HG03432 (cell line): ENCODE data around the gene FTO.

Experiments
- ATAC-seq: cut with Tn5 transposase; IDR thresholded peaks from one replicate; pipeline ENCODE4 v1.9.1; 2021; ENCODE audit warnings: mild to moderate bottlenecking, moderate library complexity; ENCODE audit not compliant: unreplicated experiment

Gene FTO

DNA sequence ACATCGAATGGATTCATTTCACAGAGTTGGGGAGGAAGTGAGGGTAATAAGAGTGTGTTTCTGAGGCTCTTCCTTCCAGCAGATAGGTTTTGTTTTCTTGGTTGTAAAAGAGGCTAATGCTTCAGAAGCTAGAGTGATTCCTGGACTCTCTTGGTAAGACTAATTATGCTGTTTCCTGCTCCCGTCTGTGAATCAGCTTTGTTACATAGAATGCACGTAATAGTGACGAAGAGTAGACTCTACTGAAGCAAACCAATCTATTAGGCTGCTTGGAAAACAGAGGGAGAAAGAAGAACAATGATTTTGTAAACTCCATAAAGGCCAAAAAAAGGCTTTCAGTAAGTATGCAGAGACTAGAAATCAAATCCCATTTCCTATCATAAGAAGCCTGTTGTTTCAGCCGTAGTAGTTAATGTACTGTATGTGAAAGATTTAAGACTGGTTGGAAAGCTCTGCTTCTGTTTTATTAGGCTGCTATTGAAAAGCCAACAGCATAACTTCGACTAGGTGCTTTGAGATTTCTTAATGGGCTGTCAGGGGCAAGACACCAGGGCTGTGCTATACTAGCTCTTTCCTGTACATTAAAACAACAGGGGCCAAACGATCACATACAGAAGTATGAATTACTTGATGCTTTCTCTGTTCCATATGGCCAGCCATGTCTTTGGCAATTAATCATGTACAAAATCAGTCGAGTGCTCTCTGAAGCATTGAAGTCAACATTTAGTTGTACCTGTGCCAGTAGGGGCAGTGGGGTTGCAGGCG is 219.0 kb downstream of the FTO start:
- ATAC-seq, result no peak

DNA sequence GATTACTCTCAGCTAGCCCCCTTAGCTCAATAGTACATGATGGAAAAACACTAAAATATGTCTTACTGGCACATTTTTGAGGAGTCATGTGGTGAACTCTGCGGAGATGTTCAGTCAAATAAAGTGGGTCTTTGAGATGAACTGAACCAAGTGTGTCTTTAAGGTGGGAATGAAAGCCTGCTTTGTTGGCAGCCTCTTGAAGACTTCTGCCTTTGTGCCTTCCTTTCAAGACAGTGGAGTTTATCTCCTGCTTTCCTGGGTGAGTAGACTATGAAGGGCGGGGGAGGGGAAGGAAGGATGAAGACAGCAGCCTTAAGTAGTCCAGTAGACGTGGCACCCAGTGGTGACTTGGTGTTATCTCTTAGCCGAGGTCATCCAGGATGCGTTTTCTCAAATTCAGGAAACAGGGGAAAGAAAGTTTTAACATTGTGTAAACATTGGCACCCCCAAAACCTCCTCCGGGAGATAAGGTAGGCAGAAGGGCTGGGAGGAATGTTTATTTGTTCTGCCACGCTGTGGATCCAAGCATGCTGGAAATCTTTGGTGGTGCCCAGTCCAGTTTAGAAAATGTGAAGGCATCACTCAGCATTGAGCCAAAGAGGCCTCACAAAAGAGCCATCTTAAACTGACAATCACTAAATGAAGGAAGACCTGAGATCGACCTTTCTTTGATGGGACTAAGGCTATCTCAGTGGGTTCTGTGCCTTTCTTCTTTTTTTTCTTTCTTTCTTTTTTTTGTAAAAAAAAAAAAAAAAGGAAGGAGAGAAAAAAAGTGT is 220.6 kb downstream of the FTO start:
- ATAC-seq, result no peak

DNA sequence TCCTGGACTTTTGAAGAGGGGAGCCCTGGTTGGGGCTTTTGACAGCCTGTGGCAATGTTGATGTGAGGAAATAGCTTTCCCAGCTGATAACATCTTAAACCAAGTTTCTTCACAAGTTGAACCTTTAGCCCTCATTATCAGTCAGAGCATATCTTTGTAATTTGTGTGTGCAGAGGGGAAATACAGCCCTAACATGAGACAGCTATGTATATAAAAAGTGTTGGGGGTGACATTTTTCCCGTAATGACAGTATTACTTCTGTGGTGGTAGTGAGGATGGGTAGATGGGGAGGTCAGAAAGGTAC is 221.1 kb downstream of the FTO start:
- no peak for ATAC-seq

DNA sequence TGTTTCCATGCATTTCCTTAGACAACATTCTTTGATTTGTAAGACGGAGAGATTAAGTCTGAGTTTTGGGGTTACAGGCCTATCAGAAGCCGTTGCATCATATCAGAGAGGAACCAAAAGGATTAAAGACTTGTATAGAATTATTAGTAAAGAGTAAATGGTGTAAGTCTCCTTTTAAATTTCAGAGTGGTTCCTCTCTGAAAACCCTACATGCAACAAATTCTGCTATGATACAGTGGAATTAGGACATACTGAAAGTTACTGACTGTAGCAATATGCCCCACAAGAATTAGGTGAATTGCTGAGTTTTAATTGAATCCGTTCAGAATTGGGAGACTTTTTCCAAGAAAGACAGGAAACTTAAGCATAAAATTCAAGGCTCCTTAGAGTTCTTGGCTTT is 221.6 kb downstream of the FTO start:
- no peak for ATAC-seq

DNA sequence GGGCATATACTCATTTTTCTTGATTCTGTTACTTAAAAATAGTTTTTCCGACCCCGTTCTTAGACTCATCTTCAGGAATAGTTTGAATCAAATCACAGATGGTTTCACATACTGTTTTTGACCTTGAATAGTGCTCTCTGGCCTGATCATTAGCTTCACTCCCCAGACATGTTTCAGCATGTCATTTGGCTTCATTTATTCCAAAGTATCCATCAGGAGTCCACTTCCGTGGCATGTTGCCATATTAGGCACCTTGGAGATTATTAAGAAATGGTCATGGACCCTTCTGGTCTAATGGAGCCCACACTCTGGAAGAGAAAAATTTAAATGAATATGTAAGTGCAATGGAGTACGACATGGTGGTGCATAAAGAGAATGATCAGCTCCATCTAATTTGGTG is 222.3 kb downstream of the FTO start:
- ATAC-seq, result no peak

DNA sequence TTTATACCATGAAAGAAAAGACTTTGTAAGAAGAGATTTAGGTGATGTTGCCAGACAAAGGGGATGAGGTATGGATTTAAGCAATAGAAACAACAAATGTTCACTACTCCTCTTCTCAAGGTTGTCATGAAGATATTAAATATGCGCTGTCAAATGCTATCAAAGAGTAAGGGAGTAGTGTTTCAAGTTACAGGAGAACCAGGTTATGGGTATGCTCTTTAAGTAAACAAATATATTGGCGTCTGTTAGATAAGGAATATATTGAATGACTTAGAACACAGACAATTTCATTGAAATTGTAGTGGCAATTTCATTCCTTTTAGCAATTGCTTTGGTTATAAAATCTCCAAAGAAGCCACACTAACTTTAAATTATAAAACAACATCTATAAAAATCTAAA is 229.0 kb downstream of the FTO start:
- ATAC-seq, result no peak

DNA sequence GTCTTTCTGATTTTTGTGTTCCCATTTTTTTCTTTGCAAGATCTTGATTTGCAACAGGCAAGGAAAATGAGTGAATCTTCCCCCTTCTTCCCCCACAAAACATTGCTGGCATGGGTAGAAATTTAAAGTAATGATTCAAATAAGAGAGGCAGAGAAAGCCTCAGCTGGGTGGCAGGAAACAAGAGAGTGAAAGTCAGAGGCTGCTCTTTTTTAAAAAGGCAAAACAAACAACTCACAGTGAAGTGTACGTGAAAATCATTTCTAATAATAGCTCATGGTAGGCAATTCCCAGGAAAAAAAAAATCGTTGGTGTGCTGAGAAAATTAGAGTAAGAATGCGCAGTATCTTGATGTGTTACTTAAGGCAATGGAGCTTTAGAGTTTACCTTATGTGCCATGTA is 229.5 kb downstream of the FTO start:
- ATAC-seq, result no peak

DNA sequence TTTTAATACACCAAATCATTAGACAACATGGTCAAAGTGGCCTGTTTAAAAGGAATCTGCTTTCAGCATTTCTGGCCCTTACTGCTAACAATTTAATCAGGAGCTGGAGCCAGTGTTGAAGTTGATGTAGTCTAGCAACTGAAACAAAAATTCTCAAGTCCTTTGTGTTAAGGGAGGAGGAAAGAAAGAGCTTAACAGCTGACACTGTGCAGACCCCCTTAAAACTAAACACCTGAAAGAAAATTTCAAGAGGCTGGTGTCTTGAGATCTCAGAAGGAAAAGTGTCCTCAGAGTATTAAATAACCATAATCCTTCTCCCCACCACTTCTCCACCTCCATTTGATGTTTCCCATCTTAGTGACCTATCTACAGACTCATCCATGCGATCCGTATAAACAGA is 232.1 kb downstream of the FTO start:
- ATAC-seq, result no peak

DNA sequence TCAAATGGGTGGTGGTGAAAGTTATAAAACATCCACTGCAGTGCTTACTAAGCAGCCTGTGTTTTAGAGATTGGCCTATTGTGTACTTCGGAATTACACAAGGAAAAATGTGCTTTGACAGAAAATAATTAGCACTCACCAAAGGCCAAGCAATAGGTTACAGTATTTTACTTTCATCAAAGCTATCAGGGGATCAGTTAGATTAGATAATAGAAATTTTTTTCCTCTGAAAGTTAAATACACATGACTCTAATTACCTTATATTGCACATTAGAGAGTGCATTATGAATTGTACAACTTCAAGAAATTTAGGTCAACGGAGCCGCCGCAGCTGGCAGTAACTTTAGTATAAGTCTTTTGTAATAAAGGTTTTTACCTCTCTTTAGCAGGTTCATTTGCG is 232.6 kb downstream of the FTO start:
- ATAC-seq, result no peak

DNA sequence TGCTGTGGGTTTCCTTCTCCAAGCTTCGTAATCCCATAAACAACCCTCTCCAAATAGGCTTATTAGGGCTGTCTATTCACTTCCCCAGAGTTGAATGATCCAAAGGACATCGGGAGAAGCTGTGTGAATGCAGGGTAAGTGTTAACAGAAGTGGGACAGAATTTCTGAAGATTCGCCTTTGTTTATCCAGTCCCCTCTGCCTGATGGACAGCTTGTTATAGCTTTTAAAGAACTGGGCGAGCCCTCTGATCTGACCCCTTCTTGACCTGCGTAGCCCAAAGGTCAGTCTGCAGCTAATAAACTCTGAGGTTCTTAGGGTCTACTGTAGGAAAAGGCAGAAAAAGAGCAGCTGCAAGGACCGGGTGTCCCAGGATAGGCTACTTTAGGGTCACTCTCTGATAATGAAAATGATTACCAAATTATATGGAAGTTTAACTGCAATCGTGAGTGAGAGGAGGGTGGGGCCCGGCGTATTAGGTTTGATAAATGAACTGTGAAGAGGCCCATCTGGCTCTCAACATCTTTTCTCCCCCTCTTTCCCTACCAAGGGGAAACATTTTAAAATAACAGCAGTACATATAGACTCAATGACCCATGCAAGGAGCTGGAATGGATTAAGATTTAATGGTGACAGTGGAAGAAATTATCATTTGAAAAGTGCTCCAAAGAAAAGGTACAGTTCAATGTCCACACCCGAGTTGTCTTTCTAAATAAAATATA is 233.4 kb downstream of the FTO start:
- ATAC-seq, result no peak

DNA sequence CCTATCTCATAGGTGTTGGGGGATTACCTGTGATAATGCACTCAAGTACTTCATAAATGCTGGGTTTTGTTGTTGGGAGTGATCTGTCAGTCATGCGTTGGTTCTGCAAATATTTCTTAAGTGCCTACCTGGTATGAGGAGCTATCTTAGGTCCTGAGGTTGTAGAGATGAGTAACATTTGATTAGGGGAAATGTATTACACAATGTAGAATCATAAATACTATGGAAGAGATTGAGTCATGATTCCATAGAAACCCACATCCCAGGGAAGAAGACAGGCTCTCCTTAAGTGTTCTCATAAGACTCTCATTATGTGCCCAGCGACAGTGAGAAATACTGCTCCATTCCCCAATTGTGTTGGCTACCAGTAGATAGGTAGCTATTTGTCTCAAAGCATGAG is 240.1 kb downstream of the FTO start:
- no peak for ATAC-seq

DNA sequence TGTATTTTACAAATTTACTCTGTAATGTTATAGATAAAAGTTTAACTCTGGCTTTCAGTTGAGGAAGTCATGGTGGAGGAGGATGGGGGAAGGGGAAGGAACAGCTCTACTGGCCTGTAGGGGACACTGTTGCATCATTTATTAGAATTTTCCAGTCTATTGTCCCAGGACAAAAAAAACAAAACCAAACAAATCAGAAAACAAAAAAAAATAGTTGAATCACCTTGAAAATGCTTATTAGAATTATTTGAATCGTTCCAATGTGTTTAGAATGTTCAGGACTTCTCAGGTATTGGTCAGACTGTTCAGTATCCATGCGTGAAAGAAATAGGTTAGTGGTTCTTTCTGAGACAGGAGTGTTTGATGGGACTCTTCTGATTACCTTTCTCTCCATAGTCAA is 242.0 kb downstream of the FTO start:
- ATAC-seq, result no peak

DNA sequence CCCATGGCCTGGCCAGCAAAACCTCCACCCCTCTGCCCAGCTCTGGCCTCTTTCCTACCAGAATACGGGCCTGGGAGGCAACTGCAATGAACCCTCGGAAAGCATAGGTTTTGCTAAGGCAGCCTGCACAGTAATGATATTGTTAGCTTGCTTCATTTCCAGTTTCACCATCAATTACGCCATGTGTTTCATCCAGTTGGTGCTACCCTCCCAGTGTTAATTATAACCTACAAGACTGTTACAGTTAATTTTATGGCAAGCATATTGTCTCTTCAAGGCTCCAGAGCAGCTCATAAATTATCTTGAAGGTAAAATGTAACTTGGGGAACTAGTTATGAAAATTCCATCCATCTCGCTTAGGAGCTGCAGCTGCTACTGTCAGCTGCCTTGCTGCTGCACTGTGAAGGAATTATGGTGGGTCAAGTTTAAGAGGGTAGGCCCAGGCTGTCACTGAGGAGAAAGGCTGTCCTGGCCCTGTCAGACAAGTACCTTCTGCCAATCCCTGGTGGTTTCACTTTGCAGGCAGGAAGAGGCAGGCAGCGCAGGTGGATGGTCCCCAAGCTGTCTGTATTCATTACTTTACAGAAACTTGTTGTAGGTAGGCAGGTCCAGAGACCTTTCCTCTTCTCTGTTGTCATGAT is 242.9 kb downstream of the FTO start:
- ATAC-seq, result no peak

DNA sequence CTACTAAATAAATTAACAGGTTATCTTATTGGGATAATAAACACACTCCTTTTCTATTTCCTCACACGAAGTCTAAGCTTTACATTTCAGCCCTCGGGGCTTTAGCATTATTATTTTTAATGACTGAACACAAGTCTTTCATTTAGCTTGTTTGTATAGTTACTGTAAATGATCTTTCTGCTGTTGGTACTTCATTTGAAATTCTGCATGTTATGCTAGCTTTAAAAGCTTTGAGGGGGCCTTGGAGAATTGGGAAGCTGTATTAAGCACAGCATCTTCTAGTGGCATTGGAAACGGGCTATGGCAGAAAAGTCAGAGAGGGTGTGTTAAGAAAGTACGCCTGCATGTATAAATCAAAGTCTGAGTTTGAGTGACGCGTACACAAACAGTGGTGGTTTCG is 243.7 kb downstream of the FTO start:
- no peak for ATAC-seq

DNA sequence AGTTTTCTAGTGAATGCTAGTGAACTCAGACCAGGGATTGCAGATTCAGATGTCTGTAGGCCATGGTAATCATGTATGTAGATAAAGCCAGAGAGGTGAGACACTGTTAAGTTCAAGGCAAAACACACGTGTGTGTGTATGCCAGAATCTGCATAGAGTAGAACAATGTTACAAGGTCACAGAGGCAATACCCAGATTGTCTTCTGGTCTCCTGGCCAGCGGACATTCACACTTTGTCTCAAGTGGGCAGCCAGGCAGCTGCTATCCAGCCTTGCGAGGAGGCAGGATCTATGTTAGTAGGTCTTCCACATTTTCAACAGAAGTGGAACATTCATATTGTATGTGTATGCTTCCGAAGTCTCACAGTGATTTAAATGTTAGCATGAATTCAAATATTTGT is 244.4 kb downstream of the FTO start:
- ATAC-seq, result no peak

DNA sequence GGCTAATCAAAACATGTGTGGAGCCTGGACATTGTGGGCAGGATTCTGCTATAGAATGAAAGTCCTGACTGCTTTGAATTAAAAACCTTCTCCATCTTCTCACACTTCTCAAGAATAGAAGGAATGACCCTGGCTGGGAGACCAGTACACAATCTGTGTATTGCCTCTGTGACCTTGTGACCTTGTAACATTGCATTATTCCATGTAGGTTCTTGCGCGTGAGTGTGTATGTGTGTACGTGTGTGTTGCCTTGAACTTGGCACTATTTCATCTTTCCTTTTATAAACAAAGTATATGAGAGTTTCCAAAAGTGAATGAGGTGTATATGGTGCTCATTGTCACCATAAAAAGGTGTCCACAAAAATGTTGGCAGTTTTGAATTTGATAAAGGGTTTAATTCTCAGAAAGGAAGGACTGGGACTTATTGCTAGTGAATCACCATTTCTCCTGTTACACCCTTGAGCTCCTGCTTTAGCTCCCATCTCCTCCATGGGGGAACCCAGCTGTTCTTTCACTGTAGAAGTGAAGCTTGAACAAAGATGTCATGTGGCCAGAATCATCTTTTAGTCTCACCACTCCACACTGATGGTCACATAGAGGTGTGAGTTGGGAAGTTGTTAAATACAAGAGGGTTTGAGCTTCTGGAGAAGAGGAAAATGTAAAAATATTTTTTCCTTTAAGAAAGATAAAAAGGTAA is 244.9 kb downstream of the FTO start:
- no peak for ATAC-seq

DNA sequence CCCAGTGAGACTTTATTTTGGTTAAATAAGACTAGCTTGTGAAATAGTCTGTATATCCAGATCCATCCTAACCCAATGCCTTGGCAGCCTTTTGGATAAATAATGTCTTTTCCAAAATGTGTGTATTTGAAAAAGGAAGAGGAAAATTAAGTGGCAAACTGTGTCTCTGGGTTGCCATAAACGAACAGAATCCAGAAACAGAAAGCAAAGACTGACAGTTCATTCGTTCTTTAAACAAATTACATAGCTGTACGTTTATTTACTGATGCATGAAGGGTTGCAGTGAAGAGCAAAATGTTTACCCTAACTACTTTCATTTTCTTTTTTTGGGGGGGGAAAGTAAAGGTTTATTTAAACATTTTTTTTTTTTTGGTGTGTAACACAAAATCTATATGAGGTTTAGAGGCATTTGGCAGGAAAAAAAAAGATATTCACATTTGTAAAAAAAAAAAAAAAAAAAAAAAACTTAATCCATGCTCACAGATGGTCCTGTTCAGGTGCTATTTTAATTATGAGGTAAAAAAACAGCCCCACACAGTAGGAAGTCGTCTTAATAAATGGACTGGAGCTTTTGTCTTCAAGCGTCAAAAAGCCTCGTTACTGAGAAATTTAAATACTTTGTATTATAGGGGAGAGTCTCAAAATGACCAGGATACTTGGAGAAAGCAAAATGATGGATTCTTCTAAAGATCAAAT is 245.9 kb downstream of the FTO start:
- ATAC-seq, result peak; percentile 64

DNA sequence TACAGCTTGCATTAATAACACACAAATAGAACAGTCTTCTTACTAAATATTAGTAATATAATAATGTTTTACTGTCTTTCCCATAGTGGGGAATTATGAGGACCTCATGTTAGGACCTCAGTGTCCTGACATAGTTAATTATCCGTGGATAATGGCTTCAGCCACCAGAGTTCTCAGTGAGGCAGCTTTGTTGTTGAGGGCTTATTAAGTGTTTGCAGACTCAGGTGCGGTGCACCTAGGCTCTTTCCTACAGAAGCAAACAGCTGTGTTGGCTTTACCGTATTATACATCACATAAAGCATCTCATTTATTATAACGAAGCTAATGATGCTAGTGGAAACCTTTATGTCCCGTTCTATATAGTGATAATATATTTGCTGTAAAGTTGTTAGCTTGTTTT is 246.7 kb downstream of the FTO start:
- no peak for ATAC-seq

DNA sequence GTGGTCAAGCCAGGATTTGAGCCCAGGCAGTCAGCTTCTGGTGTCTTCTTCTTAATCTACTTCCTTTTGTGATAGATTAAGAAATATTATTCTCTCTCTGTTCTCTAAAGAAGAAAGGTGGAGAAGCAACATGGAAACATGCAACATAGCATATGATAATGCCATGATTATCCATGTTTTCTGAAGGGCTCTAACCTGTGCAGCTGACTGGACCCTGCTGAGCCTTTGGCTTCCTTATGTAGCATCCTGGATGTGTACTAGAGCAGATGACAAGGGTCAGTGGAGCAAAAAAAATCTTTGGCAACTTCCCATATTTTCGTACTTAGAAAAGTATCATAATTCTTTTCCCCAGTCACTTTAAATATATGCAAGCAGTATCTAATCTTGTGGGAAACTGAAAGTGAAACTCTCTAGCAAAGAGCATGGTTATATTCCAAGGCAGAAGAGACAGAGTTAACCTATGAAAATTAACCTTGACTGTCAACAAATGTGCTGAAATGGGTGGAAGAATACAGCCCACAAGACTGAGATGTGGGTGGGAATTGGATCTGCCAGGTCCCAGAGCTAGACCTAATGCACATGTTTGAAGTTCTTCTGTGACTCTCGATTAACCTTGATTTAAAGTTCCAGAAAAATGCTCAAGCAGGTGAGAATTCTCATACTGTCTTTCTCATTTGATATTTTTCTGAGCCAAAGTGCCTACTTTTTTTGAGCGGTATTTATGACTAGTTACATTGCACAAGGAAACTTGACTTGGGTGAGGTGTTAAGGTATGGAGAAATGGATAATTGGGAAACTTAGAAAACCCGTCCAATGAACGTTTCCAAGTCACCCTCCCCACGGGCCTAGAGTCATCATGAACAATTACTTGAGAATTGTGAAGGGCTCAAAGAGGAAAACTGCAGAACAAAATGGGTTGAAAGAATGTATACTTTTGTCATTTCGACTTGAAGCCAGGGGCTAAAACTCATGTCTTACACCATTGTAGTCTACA is 248.6 kb downstream of the FTO start:
- peak; percentile 74 for ATAC-seq
